OCI-LY1 (cell line): ENCODE measurements around the gene SHH.

ENCODE experiments used
- CTCF ChIP-seq: fragments of 200-600 bp; sonication (generic), shearing (Covaris generic); IDR thresholded peaks from 2 replicates; pipeline ENCODE4 v1.5.1; 2017; ENCODE audit warnings: mild to moderate bottlenecking, antibody characterized with exemption, low read length, moderate library complexity, mixed read lengths
- EZH2 ChIP-seq: fragments of 200-600 bp; sonication (generic), shearing (Covaris generic); IDR thresholded peaks from 2 replicates; pipeline ENCODE4 v1.8.0; 2017; ENCODE audit warnings: borderline replicate concordance, mixed run types, mild to moderate bottlenecking, antibody characterized with exemption, low read length, moderate library complexity, mixed read lengths

- no peak for TF ChIP-seq CTCF
- TF ChIP-seq EZH2 = no peak
These were observed 16.3 kb downstream of the SHH start for GRCh38 chr7:155795951-155796350.
